Cardiac atrium fibroblast (primary cell): Measurements from ENCODE around the gene OR4X1. TPM values are rescaled to one million over a fixed set of nuclear protein-coding genes. Genes with fewer than 3 reads are reported as not detected.

Experiments
- total RNA-seq: library from RNA; depleted of rRNA; stranded (reverse); fragments of >200 nt; gene quantifications from 2 replicates; pipeline ENCODE4 v1.2.3, GENCODE V29; 2015

The OR4X1 gene
- not detected in 2 replicates for total RNA-seq

GRCh38 chr11:48263423-48263911 lies at the start of gene OR4X1:
Gene OR4X1 (plus strand): TSS chr11:48263861. CDS start chr11:48263861, 0 bp downstream.

GRCh38 chr11:48216510-48216909 lies 47.2 kb upstream of the OR4X1 start, which contains the start of gene OR4B1:
Gene OR4B1 (plus strand): TSS chr11:48216810. CDS start chr11:48216810, 0 bp downstream.

GRCh38 chr11:48244804-48245203 lies 18.9 kb upstream of the OR4X1 start, which contains the start of gene OR4X2:
Gene OR4X2 (plus strand): TSS chr11:48245104. CDS start chr11:48245104, 0 bp downstream.

GRCh38 chr11:48305923-48306322 lies 42.3 kb downstream of the OR4X1 start, which contains the start of gene OR4S1:
Gene OR4S1 (plus strand): TSS chr11:48306223. CDS start chr11:48306223, 0 bp downstream.

Other genes with a start within 250 kb of the OR4X1 start
- not detected in 2 replicates for gene OR4B1, start 47.1 kb upstream of the OR4X1 start, total RNA-seq
- gene OR4X2, start 18.8 kb upstream of the OR4X1 start, total RNA-seq: not detected in 2 replicates
- gene OR4S1, start 42.4 kb downstream of the OR4X1 start, total RNA-seq: not detected in 2 replicates
- not detected in 2 replicates for gene OR4C3, start 61.1 kb downstream of the OR4X1 start, total RNA-seq
- gene OR4C5, start 102.6 kb downstream of the OR4X1 start, total RNA-seq: not detected in 2 replicates
- not detected in 2 replicates for gene OR4A47, start 224.9 kb downstream of the OR4X1 start, total RNA-seq